Astrocyte of the spinal cord (primary cell): ENCODE measurements around the gene PUS10.
"Not testable (repeated sequence)": the region's sequence is repeated elsewhere in the genome, so short reads cannot be mapped to it uniquely, and the experiment has no call there.

Experiments used
- DNase-seq: peaks from one replicate; pipeline ENCODE4 v3.0.0; 2011; ENCODE audit warnings: low read depth, low spot score
- H3K4me3 ChIP-seq: 2 replicates; pipeline ENCODE4 v1.5.1; 2011; ENCODE audit warnings: low read depth, mild to moderate bottlenecking, low read length, moderate library complexity
- in situ Hi-C: cut with HindIII; loops from 2 replicates; pipeline ENCODE4 v1.10.0; 2017; ENCODE audit warnings: low sequenced_read_pairs
- TF ChIP-seq, protein P1 (sequence below): IDR thresholded peaks from 2 replicates; pipeline ENCODE4 v1.5.1; 2012; ENCODE audit warnings: low read depth, mild to moderate bottlenecking, low read length, inconsistent platforms

Gene PUS10

GRCh38 chr2:60998628-60999545 lies 19.2 kb downstream of the PUS10 start:
- TF ChIP-seq, protein P1, sequence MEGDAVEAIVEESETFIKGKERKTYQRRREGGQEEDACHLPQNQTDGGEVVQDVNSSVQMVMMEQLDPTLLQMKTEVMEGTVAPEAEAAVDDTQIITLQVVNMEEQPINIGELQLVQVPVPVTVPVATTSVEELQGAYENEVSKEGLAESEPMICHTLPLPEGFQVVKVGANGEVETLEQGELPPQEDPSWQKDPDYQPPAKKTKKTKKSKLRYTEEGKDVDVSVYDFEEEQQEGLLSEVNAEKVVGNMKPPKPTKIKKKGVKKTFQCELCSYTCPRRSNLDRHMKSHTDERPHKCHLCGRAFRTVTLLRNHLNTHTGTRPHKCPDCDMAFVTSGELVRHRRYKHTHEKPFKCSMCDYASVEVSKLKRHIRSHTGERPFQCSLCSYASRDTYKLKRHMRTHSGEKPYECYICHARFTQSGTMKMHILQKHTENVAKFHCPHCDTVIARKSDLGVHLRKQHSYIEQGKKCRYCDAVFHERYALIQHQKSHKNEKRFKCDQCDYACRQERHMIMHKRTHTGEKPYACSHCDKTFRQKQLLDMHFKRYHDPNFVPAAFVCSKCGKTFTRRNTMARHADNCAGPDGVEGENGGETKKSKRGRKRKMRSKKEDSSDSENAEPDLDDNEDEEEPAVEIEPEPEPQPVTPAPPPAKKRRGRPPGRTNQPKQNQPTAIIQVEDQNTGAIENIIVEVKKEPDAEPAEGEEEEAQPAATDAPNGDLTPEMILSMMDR, result peak; percentile 46
- in situ Hi-C loops, result no loop called here
- peak; percentile 67 for DNase-seq
- no peak overlapping the region for H3K4me3 ChIP-seq

- TF ChIP-seq, protein P1, result no peak
- H3K4me3 ChIP-seq, result no peak overlapping the region
- no peak for DNase-seq
- in situ Hi-C loops, result no loop called here
Measured at GRCh38 chr2:60994131-60994530, 23.9 kb downstream of the PUS10 start.

DNA sequence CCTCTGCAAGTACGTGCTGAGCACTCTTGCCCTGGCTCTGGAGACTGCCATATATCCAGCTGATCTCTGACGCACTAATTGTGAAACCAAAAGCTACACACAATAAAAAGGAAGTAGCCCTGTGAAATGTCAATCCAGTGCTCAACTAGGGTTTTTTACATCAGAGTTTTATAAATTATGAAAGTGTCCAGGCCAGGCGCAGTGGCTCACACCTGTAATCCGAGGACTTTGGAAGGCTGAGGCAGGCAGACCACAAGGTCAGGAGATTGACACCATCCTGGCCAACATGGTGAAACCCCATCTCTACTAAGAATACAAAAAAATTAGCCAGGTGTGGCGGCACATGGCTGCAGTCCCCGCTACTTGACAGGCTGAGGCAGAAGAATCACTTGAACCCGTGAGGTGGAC lies 25.1 kb downstream of the PUS10 start:
- in situ Hi-C loops, result no loop called here
- no peak overlapping the region for H3K4me3 ChIP-seq
- TF ChIP-seq, protein P1, result no peak
- no peak for DNase-seq

DNA sequence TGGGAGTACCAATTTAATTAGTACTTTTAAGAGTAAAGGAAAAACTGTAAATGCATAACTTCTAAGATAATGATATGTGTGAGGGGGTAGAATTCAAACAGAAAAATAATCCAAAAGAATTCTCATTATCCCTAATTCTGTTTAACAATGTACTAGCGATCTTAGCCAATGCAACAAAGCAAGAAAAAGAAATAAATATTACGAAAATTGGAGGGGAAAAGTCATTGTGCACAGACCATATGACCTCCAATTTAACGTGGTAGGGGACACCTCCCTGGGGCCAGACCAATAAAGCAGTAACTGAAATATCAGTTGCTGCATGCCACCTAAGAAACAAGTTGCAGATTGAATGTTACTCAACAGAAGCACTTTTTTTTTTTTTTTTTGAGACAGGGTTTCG lies 26.4 kb downstream of the PUS10 start:
- in situ Hi-C loops, result no loop called here
- DNase-seq, result no peak
- no peak overlapping the region for H3K4me3 ChIP-seq
- TF ChIP-seq, protein P1, result no peak

GRCh38 chr2:60989259-60989658 lies 28.8 kb downstream of the PUS10 start:
- H3K4me3 ChIP-seq, result no peak overlapping the region
- TF ChIP-seq, protein P1, result no peak
- DNase-seq, result no peak
- in situ Hi-C loops, result no loop called here

- DNase-seq, in situ Hi-C loops, H3K4me3 ChIP-seq: not testable (repeated sequence)
Measured at GRCh38 chr2:60987656-60988055, 30.4 kb downstream of the PUS10 start.

DNA sequence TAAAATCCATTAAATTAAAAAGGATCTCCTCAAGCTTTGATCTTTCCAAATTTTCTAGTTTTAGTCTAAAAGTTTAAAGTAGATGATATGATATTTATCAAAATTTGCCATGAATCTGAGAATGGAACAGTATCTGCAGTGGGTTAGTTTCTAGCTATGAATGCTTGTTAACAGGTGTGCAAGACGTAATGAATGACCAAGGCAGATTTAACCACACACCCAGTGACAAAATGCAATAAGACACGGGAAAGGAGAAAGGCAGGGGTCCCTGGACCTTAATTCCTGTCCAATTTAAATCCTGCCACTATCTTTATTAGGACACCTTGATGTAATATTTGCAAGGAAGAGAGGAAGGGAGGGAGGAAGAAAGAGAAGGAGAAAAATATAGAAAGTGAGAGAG lies 31.0 kb downstream of the PUS10 start:
- TF ChIP-seq, protein P1, result no peak
- in situ Hi-C loops, result no loop called here
- no peak for DNase-seq
- H3K4me3 ChIP-seq, result no peak overlapping the region
